ENCODE results near the gene TRPM1. TPM values are rescaled to one million over a fixed set of nuclear protein-coding genes. Genes with fewer than 3 reads are reported as not detected.

The TRPM1 gene
- total and polyA plus RNA-seq, 9 of the 15 experiments (the other 6 are each of a cell fraction or from before 2014, with no cell fraction given): 0.01 to 0.06 (median 0.03) TPM; not detected in 5

DNA sequence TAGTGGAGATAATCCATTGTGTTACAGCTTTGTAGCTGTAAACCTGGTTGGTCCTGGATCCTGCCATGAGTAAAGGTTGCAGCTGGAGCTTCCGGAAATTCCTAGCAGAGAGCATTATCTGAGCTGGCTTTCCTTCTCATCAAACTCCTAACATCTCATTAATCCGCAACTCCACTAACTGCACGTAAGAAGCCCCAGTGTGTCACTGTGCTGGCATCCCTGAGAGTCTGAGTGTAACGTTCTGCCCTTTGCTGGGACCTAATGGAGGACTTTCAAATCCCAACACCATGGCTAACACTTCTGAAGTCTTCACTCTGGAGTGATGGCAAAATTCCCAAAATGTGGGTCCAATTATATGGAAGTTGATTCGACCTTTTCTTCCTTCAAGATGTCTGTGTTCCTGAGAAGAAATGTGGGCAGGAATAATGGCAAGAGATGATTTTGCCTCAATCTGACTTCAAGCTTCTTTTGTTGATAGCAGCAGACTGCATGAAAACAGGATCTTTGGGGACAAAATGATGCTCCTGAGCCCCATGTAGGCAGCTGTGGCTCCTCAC, 9.6 kb upstream of the TRPM1 start:
- FAIRE-seq: no peak
- H3K9ac ChIP-seq (ENCODE audit: insufficient read depth in 1 of 2, low read depth in 2 of 2, low read length in 2 of 2): no peak overlapping the region
- ChIA-PET CTCF (ENCODE audit: low intra/inter-chr PET ratio) (no interaction called here), POLR2A (no interaction called here)
- no peaks in the 10 kb centered on the region for H3K9me3 ChIP-seq (replicated peaks; ENCODE audit: control insufficient read depth, insufficient read depth, low read depth, low read length)
- H2AFZ ChIP-seq (ENCODE audit: low read depth, low read length): no peak overlapping the region
- 6% methylated on average over 5 of the region's 5 CpGs for WGBS (ENCODE audit: insufficient coverage, low coverage, missing lambda C conversion rate)
- DNase-seq (ENCODE audit: extremely low read depth in 1 of 4, low spot score in 3 of 4): no peak
- H3K36me3 ChIP-seq (ENCODE audit: control insufficient read depth, insufficient read depth, low read length): no peaks in the 10 kb centered on the region
- no peak overlapping the region for H3K4me3 ChIP-seq
- H4K20me1 ChIP-seq (replicated peaks; ENCODE audit: control insufficient read depth, insufficient read depth, low read length): no peaks in the 10 kb centered on the region
- ATAC-seq: no peak
- BruUV-seq (replicated peaks): no TSS peak
- H3K4me2 ChIP-seq (ENCODE audit: insufficient read depth, low read length): no peak overlapping the region
- no peaks in the 10 kb centered on the region for H3K4me1 ChIP-seq (replicated peaks in 1 of 2; ENCODE audit: control insufficient read depth in 2 of 2, insufficient read depth in 2 of 2, low read length in 2 of 2)
- in situ Hi-C loops (cut with MboI): no loop called here
- no peaks in the 10 kb centered on the region for H3K9me1 ChIP-seq (ENCODE audit: control insufficient read depth, insufficient read depth, low read length)
- H3K27me3 ChIP-seq (ENCODE audit: control insufficient read depth in 2 of 2, insufficient read depth in 2 of 2, low read length in 2 of 2): peaks cover 0 to 7% of the 10 kb centered on the region in 2 experiments; a peak in 3 of 5 replicates
- no peak overlapping the region for H3K27ac ChIP-seq (ENCODE audit: extremely low read depth, low read depth, low read length)
- H3K79me2 ChIP-seq (ENCODE audit: control insufficient read depth, insufficient read depth, low read length): no peaks in the 10 kb centered on the region
- intact Hi-C loops (cut with micrococcal nuclease): no loop called here
- TF ChIP-seq RBM39 (optimal IDR thresholded peaks at IDR 0.05; ENCODE audit: low read depth, low read length) (no peak), SUPT5H (IDR thresholded peaks at IDR 0.05) (no peak), THRAP3 (IDR thresholded peaks at IDR 0.05; ENCODE audit: borderline replicate concordance) (no peak), CHD4 (IDR thresholded peaks at IDR 0.05; ENCODE audit: insufficient read depth, insufficient replicate concordance, low read depth, low read length, poor library complexity, severe bottlenecking) (no peak), PPARD (CRISPR knock-in tag; IDR thresholded peaks at IDR 0.05) (no peak), PTTG1 (tag; IDR thresholded peaks at IDR 0.05; ENCODE audit: low read depth) (no peak), BHLHE40 (IDR thresholded peaks at IDR 0.05; ENCODE audit: low read length) (no peak), ZNF354B (CRISPR knock-in tag; IDR thresholded peaks at IDR 0.05) (no peak), ZNF23 (CRISPR knock-in tag; IDR thresholded peaks at IDR 0.05) (no peak), E2F5 (CRISPR knock-in tag; IDR thresholded peaks at IDR 0.05) (no peak), SRSF1 (IDR thresholded peaks at IDR 0.05; ENCODE audit: low read depth, low read length) (no peak), NCOA2 (IDR thresholded peaks at IDR 0.05; ENCODE audit: partially characterized antibody in 2 of 2) (no peak), RBM15 (IDR thresholded peaks at IDR 0.05; ENCODE audit: insufficient read depth, low read length) (no peak), ARID2 (IDR thresholded peaks at IDR 0.05) (no peak), KAT7 (CRISPR knock-in tag; IDR thresholded peaks at IDR 0.05; ENCODE audit: borderline replicate concordance) (no peak)
- TF ChIP-seq, protein P1, sequence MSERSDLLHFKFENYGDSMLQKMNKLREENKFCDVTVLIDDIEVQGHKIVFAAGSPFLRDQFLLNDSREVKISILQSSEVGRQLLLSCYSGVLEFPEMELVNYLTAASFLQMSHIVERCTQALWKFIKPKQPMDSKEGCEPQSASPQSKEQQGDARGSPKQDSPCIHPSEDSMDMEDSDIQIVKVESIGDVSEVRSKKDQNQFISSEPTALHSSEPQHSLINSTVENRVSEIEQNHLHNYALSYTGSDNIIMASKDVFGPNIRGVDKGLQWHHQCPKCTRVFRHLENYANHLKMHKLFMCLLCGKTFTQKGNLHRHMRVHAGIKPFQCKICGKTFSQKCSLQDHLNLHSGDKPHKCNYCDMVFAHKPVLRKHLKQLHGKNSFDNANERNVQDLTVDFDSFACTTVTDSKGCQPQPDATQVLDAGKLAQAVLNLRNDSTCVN (CRISPR knock-in tag; IDR thresholded peaks at IDR 0.05): no peak
- TF ChIP-seq, protein P2, sequence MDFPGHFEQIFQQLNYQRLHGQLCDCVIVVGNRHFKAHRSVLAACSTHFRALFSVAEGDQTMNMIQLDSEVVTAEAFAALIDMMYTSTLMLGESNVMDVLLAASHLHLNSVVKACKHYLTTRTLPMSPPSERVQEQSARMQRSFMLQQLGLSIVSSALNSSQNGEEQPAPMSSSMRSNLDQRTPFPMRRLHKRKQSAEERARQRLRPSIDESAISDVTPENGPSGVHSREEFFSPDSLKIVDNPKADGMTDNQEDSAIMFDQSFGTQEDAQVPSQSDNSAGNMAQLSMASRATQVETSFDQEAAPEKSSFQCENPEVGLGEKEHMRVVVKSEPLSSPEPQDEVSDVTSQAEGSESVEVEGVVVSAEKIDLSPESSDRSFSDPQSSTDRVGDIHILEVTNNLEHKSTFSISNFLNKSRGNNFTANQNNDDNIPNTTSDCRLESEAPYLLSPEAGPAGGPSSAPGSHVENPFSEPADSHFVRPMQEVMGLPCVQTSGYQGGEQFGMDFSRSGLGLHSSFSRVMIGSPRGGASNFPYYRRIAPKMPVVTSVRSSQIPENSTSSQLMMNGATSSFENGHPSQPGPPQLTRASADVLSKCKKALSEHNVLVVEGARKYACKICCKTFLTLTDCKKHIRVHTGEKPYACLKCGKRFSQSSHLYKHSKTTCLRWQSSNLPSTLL (IDR thresholded peaks at IDR 0.05): no peak
- TF ChIP-seq, protein P3, sequence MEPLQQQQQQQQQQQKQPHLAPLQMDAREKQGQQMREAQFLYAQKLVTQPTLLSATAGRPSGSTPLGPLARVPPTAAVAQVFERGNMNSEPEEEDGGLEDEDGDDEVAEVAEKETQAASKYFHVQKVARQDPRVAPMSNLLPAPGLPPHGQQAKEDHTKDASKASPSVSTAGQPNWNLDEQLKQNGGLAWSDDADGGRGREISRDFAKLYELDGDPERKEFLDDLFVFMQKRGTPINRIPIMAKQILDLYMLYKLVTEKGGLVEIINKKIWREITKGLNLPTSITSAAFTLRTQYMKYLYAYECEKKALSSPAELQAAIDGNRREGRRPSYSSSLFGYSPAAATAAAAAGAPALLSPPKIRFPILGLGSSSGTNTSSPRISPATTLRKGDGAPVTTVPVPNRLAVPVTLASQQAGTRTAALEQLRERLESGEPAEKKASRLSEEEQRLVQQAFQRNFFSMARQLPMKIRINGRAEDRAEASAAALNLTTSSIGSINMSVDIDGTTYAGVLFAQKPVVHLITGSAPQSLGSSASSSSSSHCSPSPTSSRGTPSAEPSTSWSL (CRISPR knock-in tag; IDR thresholded peaks at IDR 0.05; ENCODE audit: borderline replicate concordance): no peak
